PC-9 (cell line): Measurements from ENCODE around the gene TENT4A.

Experiments
- CTCF ChIP-seq: fragments of 200-600 bp; sonication (generic); conservative IDR thresholded peaks from 2 replicates; pipeline ENCODE4 v1.6.1; 2017; ENCODE audit warnings: mixed run types, antibody characterized with exemption, mild to moderate bottlenecking, moderate library complexity
- EZH2 ChIP-seq: fragments of 200-600 bp; sonication (generic); IDR thresholded peaks from 2 replicates; pipeline ENCODE4 v1.8.0; 2017; ENCODE audit warnings: antibody characterized with exemption, low read depth

- no peak for TF ChIP-seq CTCF
- TF ChIP-seq EZH2: no peak
These were observed 26.7 kb upstream of the TENT4A start for GRCh38 chr5:6686501-6686900.
